Measurements from ENCODE around the gene NBAS.

Gene NBAS

DNA sequence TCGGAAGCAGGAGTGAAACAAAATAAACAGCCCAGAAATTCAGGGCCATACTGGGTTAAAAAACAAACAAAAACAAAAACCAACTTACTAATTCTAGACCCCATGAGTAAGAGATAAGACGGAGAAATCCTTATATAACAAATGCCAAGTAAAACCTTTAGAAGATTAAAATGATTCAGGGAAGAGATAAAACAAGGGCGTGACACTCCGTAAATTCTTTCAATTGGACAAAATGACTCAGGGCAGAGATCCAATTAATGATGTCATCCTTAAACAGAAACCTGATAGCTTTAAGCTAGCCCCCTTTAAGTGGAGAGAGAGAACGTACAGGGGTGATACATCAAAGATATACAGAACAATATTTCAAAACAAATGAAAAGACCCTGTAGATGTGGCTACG lies 317.4 kb downstream of the NBAS start (continued):
- TF ChIP-seq, protein P1, sequence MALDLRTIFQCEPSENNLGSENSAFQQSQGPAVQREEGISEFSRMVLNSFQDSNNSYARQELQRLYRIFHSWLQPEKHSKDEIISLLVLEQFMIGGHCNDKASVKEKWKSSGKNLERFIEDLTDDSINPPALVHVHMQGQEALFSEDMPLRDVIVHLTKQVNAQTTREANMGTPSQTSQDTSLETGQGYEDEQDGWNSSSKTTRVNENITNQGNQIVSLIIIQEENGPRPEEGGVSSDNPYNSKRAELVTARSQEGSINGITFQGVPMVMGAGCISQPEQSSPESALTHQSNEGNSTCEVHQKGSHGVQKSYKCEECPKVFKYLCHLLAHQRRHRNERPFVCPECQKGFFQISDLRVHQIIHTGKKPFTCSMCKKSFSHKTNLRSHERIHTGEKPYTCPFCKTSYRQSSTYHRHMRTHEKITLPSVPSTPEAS (tag by site-specific recombination; IDR thresholded peaks at IDR 0.05) = peak; percentile 37; the same call in 1 of the 2 replicates
- TF ChIP-seq SALL2 (tag by site-specific recombination; IDR thresholded peaks at IDR 0.05; ENCODE audit: borderline replicate concordance) (no peak), MZF1 (tag by site-specific recombination; IDR thresholded peaks at IDR 0.05; ENCODE audit: borderline replicate concordance) (no peak), GFI1B (tag by site-specific recombination; IDR thresholded peaks at IDR 0.05) (peak; percentile 44; the same call in 1 of the 2 replicates), ZNF426 (tag by site-specific recombination; IDR thresholded peaks at IDR 0.05) (no peak), GLI2 (tag by site-specific recombination; IDR thresholded peaks at IDR 0.05; ENCODE audit: borderline replicate concordance, low read depth) (peak; percentile 68; the same call in 1 of the 2 replicates), KLF1 (tag by site-specific recombination; IDR thresholded peaks at IDR 0.05) (peak; percentile 96), SP3 (tag by site-specific recombination; IDR thresholded peaks at IDR 0.05) (peak; percentile 23), ZFP37 (tag by site-specific recombination; IDR thresholded peaks at IDR 0.05) (no peak), ZSCAN23 (tag by site-specific recombination; IDR thresholded peaks at IDR 0.05) (peak; percentile 91; the same call in 1 of the 2 replicates), ZNF518A (tag by site-specific recombination; conservative IDR thresholded peaks at IDR 0.05; ENCODE audit: low read depth) (peak; percentile 31; the same call in 1 of the 2 replicates), ZBTB1 (tag by site-specific recombination; IDR thresholded peaks at IDR 0.05) (peak; percentile 71; the same call in 1 of the 2 replicates), ZBTB8A (tag by site-specific recombination; IDR thresholded peaks at IDR 0.05) (no peak), ZNF366 (tag by site-specific recombination; conservative IDR thresholded peaks at IDR 0.05) (peak; percentile 88), ZNF791 (tag by site-specific recombination; IDR thresholded peaks at IDR 0.05) (no peak), KLF8 (tag by site-specific recombination; IDR thresholded peaks at IDR 0.05) (peak; percentile 96), GLIS2 (tag by site-specific recombination; IDR thresholded peaks at IDR 0.05) (no peak; the same call in 1 of the 2 replicates), ZNF16 (tag by site-specific recombination; IDR thresholded peaks at IDR 0.05; ENCODE audit: low read depth) (no peak), ZNF19 (tag by site-specific recombination; IDR thresholded peaks at IDR 0.05; ENCODE audit: low read depth) (no peak), ZNF600 (tag by site-specific recombination; IDR thresholded peaks at IDR 0.05) (peak; percentile 32; the same call in 1 of the 2 replicates), ZNF558 (tag by site-specific recombination; IDR thresholded peaks at IDR 0.05) (peak; percentile 43; the same call in 1 of the 2 replicates)
- TF ChIP-seq, protein P2, sequence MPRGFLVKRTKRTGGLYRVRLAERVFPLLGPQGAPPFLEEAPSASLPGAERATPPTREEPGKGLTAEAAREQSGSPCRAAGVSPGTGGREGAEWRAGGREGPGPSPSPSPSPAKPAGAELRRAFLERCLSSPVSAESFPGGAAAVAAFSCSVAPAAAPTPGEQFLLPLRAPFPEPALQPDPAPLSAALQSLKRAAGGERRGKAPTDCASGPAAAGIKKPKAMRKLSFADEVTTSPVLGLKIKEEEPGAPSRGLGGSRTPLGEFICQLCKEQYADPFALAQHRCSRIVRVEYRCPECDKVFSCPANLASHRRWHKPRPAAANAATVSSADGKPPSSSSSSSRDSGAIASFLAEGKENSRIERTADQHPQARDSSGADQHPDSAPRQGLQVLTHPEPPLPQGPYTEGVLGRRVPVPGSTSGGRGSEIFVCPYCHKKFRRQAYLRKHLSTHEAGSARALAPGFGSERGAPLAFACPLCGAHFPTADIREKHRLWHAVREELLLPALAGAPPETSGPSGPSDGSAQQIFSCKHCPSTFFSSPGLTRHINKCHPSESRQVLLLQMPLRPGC (tag by site-specific recombination; IDR thresholded peaks at IDR 0.05) = peak; percentile 89
- TF ChIP-seq, protein P3, sequence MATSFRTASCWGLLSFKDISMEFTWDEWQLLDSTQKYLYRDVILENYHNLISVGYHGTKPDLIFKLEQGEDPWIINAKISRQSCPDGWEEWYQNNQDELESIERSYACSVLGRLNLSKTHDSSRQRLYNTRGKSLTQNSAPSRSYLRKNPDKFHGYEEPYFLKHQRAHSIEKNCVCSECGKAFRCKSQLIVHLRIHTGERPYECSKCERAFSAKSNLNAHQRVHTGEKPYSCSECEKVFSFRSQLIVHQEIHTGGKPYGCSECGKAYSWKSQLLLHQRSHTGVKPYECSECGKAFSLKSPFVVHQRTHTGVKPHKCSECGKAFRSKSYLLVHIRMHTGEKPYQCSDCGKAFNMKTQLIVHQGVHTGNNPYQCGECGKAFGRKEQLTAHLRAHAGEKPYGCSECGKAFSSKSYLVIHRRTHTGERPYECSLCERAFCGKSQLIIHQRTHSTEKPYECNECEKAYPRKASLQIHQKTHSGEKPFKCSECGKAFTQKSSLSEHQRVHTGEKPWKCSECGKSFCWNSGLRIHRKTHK (tag by site-specific recombination; IDR thresholded peaks at IDR 0.05) = no peak
- TF ChIP-seq, protein P4, sequence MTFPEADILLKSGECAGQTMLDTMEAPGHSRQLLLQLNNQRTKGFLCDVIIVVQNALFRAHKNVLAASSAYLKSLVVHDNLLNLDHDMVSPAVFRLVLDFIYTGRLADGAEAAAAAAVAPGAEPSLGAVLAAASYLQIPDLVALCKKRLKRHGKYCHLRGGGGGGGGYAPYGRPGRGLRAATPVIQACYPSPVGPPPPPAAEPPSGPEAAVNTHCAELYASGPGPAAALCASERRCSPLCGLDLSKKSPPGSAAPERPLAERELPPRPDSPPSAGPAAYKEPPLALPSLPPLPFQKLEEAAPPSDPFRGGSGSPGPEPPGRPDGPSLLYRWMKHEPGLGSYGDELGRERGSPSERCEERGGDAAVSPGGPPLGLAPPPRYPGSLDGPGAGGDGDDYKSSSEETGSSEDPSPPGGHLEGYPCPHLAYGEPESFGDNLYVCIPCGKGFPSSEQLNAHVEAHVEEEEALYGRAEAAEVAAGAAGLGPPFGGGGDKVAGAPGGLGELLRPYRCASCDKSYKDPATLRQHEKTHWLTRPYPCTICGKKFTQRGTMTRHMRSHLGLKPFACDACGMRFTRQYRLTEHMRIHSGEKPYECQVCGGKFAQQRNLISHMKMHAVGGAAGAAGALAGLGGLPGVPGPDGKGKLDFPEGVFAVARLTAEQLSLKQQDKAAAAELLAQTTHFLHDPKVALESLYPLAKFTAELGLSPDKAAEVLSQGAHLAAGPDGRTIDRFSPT (tag by site-specific recombination; IDR thresholded peaks at IDR 0.05) = peak; percentile 61; the same call in 1 of the 2 replicates
- TF ChIP-seq, protein P5, sequence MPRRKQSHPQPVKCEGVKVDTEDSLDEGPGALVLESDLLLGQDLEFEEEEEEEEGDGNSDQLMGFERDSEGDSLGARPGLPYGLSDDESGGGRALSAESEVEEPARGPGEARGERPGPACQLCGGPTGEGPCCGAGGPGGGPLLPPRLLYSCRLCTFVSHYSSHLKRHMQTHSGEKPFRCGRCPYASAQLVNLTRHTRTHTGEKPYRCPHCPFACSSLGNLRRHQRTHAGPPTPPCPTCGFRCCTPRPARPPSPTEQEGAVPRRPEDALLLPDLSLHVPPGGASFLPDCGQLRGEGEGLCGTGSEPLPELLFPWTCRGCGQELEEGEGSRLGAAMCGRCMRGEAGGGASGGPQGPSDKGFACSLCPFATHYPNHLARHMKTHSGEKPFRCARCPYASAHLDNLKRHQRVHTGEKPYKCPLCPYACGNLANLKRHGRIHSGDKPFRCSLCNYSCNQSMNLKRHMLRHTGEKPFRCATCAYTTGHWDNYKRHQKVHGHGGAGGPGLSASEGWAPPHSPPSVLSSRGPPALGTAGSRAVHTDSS (tag by site-specific recombination; IDR thresholded peaks at IDR 0.05) = 0 out of 2 replicates have a peak, but pooled peaks have one; percentile 22
- TF ChIP-seq, protein P6, sequence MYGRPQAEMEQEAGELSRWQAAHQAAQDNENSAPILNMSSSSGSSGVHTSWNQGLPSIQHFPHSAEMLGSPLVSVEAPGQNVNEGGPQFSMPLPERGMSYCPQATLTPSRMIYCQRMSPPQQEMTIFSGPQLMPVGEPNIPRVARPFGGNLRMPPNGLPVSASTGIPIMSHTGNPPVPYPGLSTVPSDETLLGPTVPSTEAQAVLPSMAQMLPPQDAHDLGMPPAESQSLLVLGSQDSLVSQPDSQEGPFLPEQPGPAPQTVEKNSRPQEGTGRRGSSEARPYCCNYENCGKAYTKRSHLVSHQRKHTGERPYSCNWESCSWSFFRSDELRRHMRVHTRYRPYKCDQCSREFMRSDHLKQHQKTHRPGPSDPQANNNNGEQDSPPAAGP (tag by site-specific recombination; IDR thresholded peaks at IDR 0.05) = peak; percentile 87
